ENCODE measurements around the gene ZNF662.
"Not testable (repeated sequence)": the region's sequence is repeated elsewhere in the genome, so short reads cannot be mapped to it uniquely, and the experiment has no call there.

ZNF662 gene

GRCh38 chr3:42906070-42906847 is at the start of gene ZNF662:
TSS of gene ZNF662 (plus strand) at chr3:42906142. CDS start at chr3:42908115, 1,973 bp downstream.
- DNase-seq: no peak

- no peak for DNase-seq
These were observed 49.4 kb upstream of the ZNF662 start for GRCh38 chr3:42856544-42856943.

GRCh38 chr3:42864321-42864950 is 41.5 kb upstream of the ZNF662 start:
- DNase-seq: no peak

- DNase-seq: no peak
These were observed 40.7 kb upstream of the ZNF662 start for GRCh38 chr3:42865256-42865655.

- DNase-seq: no peak
These were observed 38.8 kb upstream of the ZNF662 start for GRCh38 chr3:42867138-42867537.

- no peak for DNase-seq
These were observed 37.1 kb upstream of the ZNF662 start for GRCh38 chr3:42868841-42869240.

GRCh38 chr3:42871592-42872196 is 34.2 kb upstream of the ZNF662 start:
- no peak for DNase-seq

GRCh38 chr3:42872718-42873117 is 33.2 kb upstream of the ZNF662 start:
- DNase-seq: no peak

- DNase-seq: no peak
These were observed 32.5 kb upstream of the ZNF662 start for GRCh38 chr3:42873221-42873982.

- DNase-seq: no peak
These were observed 31.2 kb upstream of the ZNF662 start for GRCh38 chr3:42874749-42875148.

- no peak for DNase-seq
These were observed 30.4 kb upstream of the ZNF662 start, which contains the start of gene CYP8B1 for GRCh38 chr3:42875325-42876151. TSS of gene CYP8B1 (minus strand) at chr3:42875879. CDS start at chr3:42875816, 63 bp downstream.

- DNase-seq: no peak
These were observed 29.5 kb upstream of the ZNF662 start for GRCh38 chr3:42876401-42876800.

- no peak for DNase-seq
These were observed 28.8 kb upstream of the ZNF662 start for GRCh38 chr3:42876940-42877720.

GRCh38 chr3:42877881-42878280 is 28.1 kb upstream of the ZNF662 start:
- DNase-seq: no peak

- DNase-seq: no peak
These were observed 25.8 kb upstream of the ZNF662 start for GRCh38 chr3:42880183-42880582.

- DNase-seq: peak; percentile 92
These were observed 25.1 kb upstream of the ZNF662 start for GRCh38 chr3:42880601-42881451.

- DNase-seq: not testable (repeated sequence)
These were observed 22.6 kb upstream of the ZNF662 start for GRCh38 chr3:42883251-42883930.

- DNase-seq: no peak
These were observed 21.6 kb upstream of the ZNF662 start for GRCh38 chr3:42884324-42884723.

GRCh38 chr3:42886294-42886822 is 19.6 kb upstream of the ZNF662 start:
- no peak for DNase-seq

- no peak for DNase-seq
These were observed 18.9 kb upstream of the ZNF662 start for GRCh38 chr3:42887084-42887483.
